HG03432 (cell line): ENCODE measurements around the gene AKT3.
"Not testable (repeated sequence)": the region's sequence is repeated elsewhere in the genome, so short reads cannot be mapped to it uniquely, and the experiment has no call there.

Experiments used
- ATAC-seq: cut with Tn5 transposase; IDR thresholded peaks from one replicate; pipeline ENCODE4 v1.9.1; 2021; ENCODE audit warnings: mild to moderate bottlenecking, moderate library complexity; ENCODE audit not compliant: unreplicated experiment

Gene AKT3

GRCh38 chr1:243791586-243792267 lies 58.3 kb downstream of the AKT3 start:
- no peak for ATAC-seq

DNA sequence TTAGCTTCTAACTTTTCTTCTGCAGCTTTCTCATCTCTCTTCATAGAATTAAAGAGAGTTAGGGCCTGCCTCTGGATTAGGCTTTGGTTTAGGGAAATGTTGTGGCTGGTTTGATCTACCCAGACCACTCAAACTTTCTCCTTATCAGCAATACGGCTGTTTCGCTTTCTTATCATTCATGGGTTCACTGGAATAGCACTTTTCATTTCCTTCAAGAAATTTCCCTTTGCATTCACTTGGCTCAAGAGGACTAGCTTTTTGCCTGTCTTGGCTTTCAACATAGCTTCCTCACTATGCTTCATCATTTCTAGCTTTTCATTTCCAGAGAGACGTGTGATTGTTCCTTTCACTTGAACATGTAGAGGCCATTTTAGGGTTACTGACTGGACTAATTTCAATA lies 59.6 kb downstream of the AKT3 start:
- ATAC-seq: no peak

DNA sequence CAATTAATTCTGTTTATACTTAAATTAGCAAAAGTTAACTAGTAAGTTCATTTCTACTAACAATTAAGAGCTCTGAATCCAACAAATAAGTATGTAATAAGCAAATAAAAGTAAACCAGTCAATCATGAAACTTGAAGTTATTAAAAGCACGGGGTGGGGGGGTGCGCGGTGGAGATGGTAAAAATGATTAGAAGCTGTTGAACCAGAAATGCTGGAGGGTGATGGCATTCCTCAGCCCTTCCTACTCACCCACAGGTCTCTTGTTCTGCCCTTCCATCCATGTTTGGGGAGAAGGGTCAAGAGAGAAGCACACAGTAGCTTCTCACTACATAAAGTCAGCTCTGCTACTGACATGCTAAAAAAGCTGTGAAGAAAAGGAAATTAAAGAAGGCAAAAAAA lies 63.5 kb downstream of the AKT3 start:
- ATAC-seq: no peak

GRCh38 chr1:243784506-243784905 lies 65.5 kb downstream of the AKT3 start:
- no peak for ATAC-seq

GRCh38 chr1:243783714-243784113 lies 66.3 kb downstream of the AKT3 start:
- ATAC-seq: no peak

- ATAC-seq: not testable (repeated sequence)
Measured at GRCh38 chr1:243772361-243773050, 77.5 kb downstream of the AKT3 start.

DNA sequence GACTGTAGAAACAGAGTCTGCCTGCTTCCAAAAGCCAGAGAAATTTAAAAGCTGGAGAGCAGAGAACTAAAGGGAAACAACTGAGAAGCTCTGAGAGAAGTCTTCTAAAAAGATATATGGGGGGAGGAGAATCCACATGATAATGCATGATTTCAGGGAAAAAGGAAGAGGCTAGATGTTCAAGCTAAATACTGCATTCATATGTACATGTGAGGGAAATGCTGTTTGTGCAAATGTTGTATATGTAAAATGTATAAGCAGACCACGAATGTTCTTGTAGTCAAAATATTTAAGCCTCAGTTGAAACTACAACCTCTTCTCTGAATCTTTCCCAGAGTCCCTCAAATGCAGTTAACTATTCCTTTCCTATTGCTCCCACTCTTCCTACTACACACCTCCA lies 79.2 kb downstream of the AKT3 start:
- no peak for ATAC-seq

- no peak for ATAC-seq
Measured at GRCh38 chr1:243765676-243766075, 84.4 kb downstream of the AKT3 start.

- ATAC-seq: no peak
Measured at GRCh38 chr1:243763806-243764205, 86.2 kb downstream of the AKT3 start.

DNA sequence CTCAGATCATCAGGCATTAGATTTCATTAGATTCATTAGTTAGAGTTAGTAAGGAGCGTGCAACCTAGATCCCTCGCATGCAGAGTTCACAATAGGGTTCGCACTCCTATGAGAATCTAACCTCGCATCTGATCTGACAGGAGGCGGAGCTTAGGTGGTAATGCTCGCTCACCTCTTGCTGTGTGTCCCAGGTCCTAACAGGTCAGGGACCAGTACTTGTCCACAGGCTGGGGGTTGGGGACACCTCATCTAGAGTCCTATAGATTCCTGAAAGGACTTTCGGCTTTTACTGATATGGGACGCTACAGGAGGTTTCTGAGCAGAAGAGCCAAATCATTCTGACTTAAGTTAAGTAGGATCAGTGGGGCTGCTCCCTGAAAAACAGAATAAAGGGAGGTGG lies 91.4 kb downstream of the AKT3 start:
- no peak for ATAC-seq

- ATAC-seq: no peak
Measured at GRCh38 chr1:243756529-243756928, 93.5 kb downstream of the AKT3 start.

DNA sequence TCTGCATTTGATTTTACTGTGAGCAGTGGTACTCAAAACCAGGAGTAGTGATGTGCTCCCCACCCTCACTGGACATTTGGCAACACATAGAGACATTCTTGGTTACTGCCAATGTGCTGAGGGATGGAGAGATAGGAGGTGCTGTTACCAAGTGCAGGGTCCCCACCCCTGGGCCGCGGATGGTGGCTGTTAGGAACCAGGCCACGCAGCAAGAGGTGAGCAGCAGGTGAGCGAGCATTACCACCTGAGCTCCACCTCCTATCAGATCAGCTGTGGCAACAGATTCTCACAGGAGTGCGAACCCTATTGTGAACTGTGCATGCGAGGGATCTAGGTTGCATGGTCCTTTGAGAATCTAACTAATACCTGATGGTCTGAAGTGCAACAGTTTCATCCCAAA lies 95.7 kb downstream of the AKT3 start:
- ATAC-seq: no peak

DNA sequence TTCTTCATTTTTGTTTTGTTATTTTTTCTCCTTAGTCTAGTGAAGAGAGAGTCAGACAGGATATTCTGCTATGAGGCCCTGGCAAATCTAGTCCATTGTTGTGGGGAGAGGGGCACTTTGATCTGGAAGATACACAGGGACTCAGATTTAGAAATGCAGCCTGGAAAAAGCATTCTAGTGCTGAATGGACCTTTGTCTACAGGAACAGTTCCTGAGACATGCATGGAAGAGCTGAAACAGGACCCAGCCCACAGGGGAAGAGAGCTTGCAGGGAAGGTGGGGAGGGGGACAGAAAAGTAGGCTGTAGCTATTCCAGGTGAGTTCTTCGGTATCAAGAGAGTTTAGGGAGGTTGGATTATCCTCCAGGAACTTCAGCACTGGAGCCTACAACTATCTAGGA lies 98.5 kb downstream of the AKT3 start:
- no peak for ATAC-seq

- peak; percentile 99 for ATAC-seq
Measured at GRCh38 chr1:243748706-243749283, 101.2 kb downstream of the AKT3 start.

DNA sequence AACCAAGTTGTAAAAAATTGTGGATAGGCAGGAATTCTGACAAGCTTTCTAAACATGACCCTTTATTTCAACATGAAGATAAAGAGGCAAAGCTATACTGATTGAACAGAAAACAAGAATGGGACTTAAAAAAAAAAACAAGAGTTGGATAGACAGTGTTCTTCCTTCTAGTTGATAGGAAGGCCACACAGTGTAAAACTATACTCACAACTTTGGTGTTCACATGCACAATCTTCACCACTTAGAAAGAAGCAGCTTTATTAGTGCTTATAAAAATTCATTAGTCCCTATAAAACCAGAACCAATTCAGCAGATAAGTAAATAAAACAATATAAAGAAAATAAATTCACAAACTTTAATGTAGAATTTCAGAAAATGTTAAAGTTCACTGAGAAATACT lies 101.8 kb downstream of the AKT3 start:
- no peak for ATAC-seq

- no peak for ATAC-seq
Measured at GRCh38 chr1:243746751-243747150, 103.3 kb downstream of the AKT3 start.

GRCh38 chr1:243745356-243745755 lies 104.7 kb downstream of the AKT3 start:
- ATAC-seq: no peak

- no peak for ATAC-seq
Measured at GRCh38 chr1:243742819-243743218, 107.2 kb downstream of the AKT3 start.

- ATAC-seq: no peak
Measured at GRCh38 chr1:243740255-243740999, 109.6 kb downstream of the AKT3 start.

DNA sequence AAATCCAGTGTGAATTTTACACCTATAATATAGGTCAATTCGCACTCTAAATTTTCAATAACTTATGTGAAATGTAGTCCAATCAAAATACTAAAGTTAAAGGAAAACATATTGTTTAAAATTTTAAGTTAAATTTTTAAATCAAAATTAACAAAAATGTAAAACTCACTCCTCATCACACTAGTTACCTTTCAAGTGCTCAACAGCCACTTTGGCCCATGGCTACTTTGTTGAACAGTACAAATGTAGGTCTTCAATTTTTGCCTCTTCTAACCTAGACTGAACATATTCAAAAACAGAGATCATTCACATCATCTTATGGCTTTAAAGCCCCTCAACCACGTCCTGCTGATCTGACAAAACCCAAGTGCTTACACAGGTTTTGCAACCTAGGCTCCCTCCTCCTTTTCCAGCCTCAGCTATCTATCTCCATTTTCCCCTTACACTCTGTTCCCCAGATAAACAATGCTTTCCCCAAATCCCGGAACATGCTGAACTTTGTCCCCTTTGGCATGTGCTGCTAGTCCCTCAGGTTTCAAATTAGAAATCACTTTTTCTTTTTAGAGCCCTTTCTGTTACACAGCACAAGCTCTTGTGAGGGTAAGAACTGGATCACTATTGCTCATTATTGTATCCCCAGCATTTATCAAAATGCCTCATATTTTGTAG lies 110.6 kb downstream of the AKT3 start:
- ATAC-seq: no peak

DNA sequence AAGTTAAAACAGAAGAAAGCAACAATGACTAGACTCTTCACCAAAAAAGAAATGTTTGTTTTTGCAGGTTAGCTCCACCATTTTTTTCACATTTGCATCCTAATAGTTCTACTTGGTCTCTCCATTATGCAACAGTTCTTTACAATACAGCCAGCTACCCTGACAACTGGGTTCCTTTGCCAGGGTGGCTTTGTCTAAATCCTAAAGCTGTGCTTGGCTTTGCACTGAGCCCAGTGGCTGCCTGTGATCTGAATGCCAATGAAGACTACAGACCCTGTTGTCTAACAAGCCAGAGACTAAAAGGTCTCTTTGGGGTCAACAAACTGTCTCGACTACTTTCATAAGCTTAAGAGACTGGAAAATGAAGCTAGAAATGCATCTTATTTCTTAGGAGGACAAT lies 112.0 kb downstream of the AKT3 start:
- ATAC-seq: no peak
